ENCODE data around the gene TLE3. TPM values are rescaled to one million over a fixed set of nuclear protein-coding genes. Genes with fewer than 3 reads are reported as not detected.

Gene TLE3
- polyA plus RNA-seq, 1 donor (not counting 4 experiments of a cell fraction or from before 2014, with no cell fraction given), result 8.3 TPM

DNA sequence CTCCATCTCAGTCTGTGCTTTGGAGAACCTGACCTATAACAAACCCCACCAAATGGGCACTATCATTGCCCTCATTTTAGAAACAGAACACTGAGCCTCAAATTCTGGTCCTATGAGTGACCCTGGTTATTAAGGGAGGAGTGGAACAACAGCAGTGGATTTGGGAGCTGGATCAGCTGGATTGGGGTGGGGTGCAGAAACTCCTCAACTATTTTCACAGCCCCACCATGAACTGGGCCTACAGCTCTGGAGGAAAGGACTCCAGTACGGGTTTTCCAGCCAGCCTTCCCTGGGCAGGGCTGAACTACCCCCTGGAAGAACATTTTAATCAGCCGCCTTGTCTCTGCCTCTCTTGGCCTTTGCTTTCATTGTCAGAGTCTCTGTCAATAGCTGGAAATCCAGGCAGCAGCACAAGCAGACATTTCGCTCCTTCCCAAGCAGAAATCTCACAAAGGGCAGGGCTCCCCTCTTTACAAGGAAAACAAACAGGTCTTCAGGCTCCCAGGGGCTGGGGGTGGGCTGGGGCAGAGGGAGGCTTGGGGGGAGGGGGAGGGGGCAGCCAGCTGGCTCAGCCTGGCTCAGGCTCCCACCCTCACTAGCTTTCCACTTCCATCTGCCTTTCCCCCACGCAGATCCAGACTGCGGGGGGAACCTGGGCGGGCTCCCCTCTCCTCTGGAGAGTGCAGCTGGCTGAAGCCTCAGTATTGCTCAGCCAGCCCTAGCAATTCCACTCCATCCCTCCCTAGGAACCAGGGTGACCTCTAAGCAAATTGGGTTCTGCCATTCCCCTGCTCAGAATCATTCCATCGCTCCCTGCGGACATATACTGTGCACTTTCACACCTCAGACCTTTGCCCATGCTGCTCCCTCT, 13.7 kb upstream of the TLE3 start:
- Histone ChIP-seq H3K27ac (ENCODE audit: control insufficient read depth, insufficient read depth, low read length) (no peak overlapping the region), H3K27me3 (ENCODE audit: control insufficient read depth, extremely low read depth, insufficient read depth, low read length) (peaks cover 44% of the 10 kb centered on the region), H4K20me1 (ENCODE audit: control insufficient read depth, extremely low read depth, insufficient read depth, low read length) (no peaks in the 10 kb centered on the region), H3K9me3 (ENCODE audit: control insufficient read depth, low read depth, low read length) (no peaks in the 10 kb centered on the region), H3K36me3 (ENCODE audit: control insufficient read depth in 2 of 2, extremely low read depth in 1 of 2, insufficient read depth in 2 of 2, low read length in 2 of 2) (no peaks in the 10 kb centered on the region), H3K4me3 (ENCODE audit: control insufficient read depth in 2 of 3, extremely low read depth in 1 of 3, insufficient read depth in 2 of 3, low read depth in 1 of 3, low read length in 3 of 3) (no peak overlapping the region), H3K79me2 (ENCODE audit: control insufficient read depth, insufficient read depth, low read length) (no peaks in the 10 kb centered on the region), H3K4me2 (ENCODE audit: control insufficient read depth, extremely low read depth, insufficient read depth, low read depth, low read length) (no peak overlapping the region), H3K9ac (ENCODE audit: control insufficient read depth, extremely low read depth, insufficient read depth, low read length) (no peak overlapping the region), H3K4me1 (ENCODE audit: control insufficient read depth, extremely low read depth, insufficient read depth, low read length) (no peaks in the 10 kb centered on the region), H2AFZ (ENCODE audit: control insufficient read depth, low read length) (no peak overlapping the region), H3K9me1 (ENCODE audit: control insufficient read depth, extremely low read depth, insufficient read depth, low read length) (no peaks in the 10 kb centered on the region)
- no peak for DNase-seq (ENCODE audit: low read depth, low spot score)
- dilution Hi-C loops (cut with MboI; ENCODE audit: extremely low pct_ligation_motif_present, low sequenced_read_pairs), result no loop called here
- FAIRE-seq, result no peak
- no peak for TF ChIP-seq EZH2 (IDR thresholded peaks at IDR 0.05; ENCODE audit: low read length)

DNA sequence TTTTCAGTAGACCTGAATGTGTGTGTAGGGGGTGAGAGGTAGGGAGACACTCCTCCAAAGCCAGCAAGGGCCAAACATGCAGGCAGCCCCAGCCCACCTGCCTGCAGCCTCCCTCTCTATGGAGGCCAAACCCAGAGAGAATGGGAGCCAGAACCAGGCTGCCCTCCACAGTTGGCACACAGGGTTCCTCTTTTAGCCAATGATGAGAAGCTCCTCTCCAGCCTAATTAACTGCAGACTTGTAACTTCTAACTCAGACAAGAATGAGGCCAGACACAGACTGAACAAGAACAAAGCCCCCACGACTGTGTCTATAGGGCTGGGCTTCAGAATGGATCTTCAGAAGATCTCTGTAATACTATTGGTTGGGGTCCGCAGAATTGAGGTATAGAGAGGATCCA, 12.3 kb upstream of the TLE3 start:
- DNase-seq (ENCODE audit: low read depth, low spot score) (no peak), FAIRE-seq (no peak)
- no peak overlapping the region for H3K4me3 ChIP-seq (ENCODE audit: control insufficient read depth in 2 of 3, extremely low read depth in 1 of 3, insufficient read depth in 2 of 3, low read depth in 1 of 3, low read length in 3 of 3)
- H3K27me3 ChIP-seq (ENCODE audit: control insufficient read depth, extremely low read depth, insufficient read depth, low read length), result peaks cover 44% of the 10 kb centered on the region
- no peaks in the 10 kb centered on the region for H3K79me2 ChIP-seq (ENCODE audit: control insufficient read depth, insufficient read depth, low read length)
- no peaks in the 10 kb centered on the region for H3K9me1 ChIP-seq (ENCODE audit: control insufficient read depth, extremely low read depth, insufficient read depth, low read length)
- no peak overlapping the region for H3K9ac ChIP-seq (ENCODE audit: control insufficient read depth, extremely low read depth, insufficient read depth, low read length)
- no peaks in the 10 kb centered on the region for H4K20me1 ChIP-seq (ENCODE audit: control insufficient read depth, extremely low read depth, insufficient read depth, low read length)
- dilution Hi-C loops (cut with MboI; ENCODE audit: extremely low pct_ligation_motif_present, low sequenced_read_pairs), result no loop called here
- H3K9me3 ChIP-seq (ENCODE audit: control insufficient read depth, low read depth, low read length), result no peaks in the 10 kb centered on the region
- H3K4me1 ChIP-seq (ENCODE audit: control insufficient read depth, extremely low read depth, insufficient read depth, low read length), result no peaks in the 10 kb centered on the region
- H3K4me2 ChIP-seq (ENCODE audit: control insufficient read depth, extremely low read depth, insufficient read depth, low read depth, low read length), result no peak overlapping the region
- no peaks in the 10 kb centered on the region for H3K36me3 ChIP-seq (ENCODE audit: control insufficient read depth in 2 of 2, extremely low read depth in 1 of 2, insufficient read depth in 2 of 2, low read length in 2 of 2)
- H3K27ac ChIP-seq (ENCODE audit: control insufficient read depth, insufficient read depth, low read length), result no peak overlapping the region
- TF ChIP-seq, protein P1, sequence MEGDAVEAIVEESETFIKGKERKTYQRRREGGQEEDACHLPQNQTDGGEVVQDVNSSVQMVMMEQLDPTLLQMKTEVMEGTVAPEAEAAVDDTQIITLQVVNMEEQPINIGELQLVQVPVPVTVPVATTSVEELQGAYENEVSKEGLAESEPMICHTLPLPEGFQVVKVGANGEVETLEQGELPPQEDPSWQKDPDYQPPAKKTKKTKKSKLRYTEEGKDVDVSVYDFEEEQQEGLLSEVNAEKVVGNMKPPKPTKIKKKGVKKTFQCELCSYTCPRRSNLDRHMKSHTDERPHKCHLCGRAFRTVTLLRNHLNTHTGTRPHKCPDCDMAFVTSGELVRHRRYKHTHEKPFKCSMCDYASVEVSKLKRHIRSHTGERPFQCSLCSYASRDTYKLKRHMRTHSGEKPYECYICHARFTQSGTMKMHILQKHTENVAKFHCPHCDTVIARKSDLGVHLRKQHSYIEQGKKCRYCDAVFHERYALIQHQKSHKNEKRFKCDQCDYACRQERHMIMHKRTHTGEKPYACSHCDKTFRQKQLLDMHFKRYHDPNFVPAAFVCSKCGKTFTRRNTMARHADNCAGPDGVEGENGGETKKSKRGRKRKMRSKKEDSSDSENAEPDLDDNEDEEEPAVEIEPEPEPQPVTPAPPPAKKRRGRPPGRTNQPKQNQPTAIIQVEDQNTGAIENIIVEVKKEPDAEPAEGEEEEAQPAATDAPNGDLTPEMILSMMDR (optimal IDR thresholded peaks at IDR 0.05 in 1 of 3, IDR thresholded peaks at IDR 0.05 in 1 of 3, conservative IDR thresholded peaks at IDR 0.05 in 1 of 3; ENCODE audit: extremely low read depth in 1 of 3, insufficient read depth in 2 of 3, low read length in 3 of 3), result no peak
- no peak for TF ChIP-seq EZH2 (IDR thresholded peaks at IDR 0.05; ENCODE audit: low read length)
- no peak overlapping the region for H2AFZ ChIP-seq (ENCODE audit: control insufficient read depth, low read length)
